Right cardiac atrium (tissue), 5 donors: ENCODE measurements around the gene BPGM. TPM values are rescaled to one million over a fixed set of nuclear protein-coding genes. Genes with fewer than 3 reads are reported as not detected.
"Not testable (repeated sequence)": the region's sequence is repeated elsewhere in the genome, so short reads cannot be mapped to it uniquely, and the experiment has no call there.

Experiments
- ATAC-seq, 2 donors: fragments of 200-7000 bp; cut with Tn5 transposase; one replicate each; pipeline versions ENCODE4 v1.8.0 to v1.9.1; 2020; ENCODE audit warnings: moderate library complexity in 2 of 2, mild to moderate bottlenecking in 1 of 2
- DNase-seq, 3 donors: peaks; one replicate each; pipeline ENCODE4 v3.0.0-alpha.2; 2020
- H3K27ac ChIP-seq: one replicate; pipeline ENCODE4 v1.5.1; 2013; ENCODE audit warnings: mild to moderate bottlenecking, low read length, control low read depth, moderate library complexity
- H3K27me3 ChIP-seq: one replicate; pipeline ENCODE4 v1.6.1; 2013; ENCODE audit not compliant: control insufficient read depth, insufficient read depth
- H3K4me1 ChIP-seq: one replicate; pipeline ENCODE4 v1.6.1; 2013; ENCODE audit warnings: low read length; ENCODE audit not compliant: control insufficient read depth, insufficient read depth
- H3K4me3 ChIP-seq: one replicate; pipeline ENCODE4 v1.5.1; 2013; ENCODE audit warnings: low read length, control low read depth
- H3K9me3 ChIP-seq: one replicate; pipeline ENCODE4 v1.6.1; 2013; ENCODE audit warnings: low read length; ENCODE audit not compliant: control insufficient read depth
- WGBS: extraction: QIAGEN DNeasy Blood & Tissue Kit; methylation state at CpG from one replicate; pipeline ENCODE4 v1.1.7; 2013; 5-methylcytosine and 5-hydroxymethylcytosine counted together
- intact Hi-C, 4 donors: fragments of 100-400 bp; cut with DNase I; formaldehyde crosslinking; loops; one replicate each; pipeline versions ENCODE4 v1.11.0 to v1.14.0; 2022 to 2023
- polyA plus RNA-seq: library from polyadenylated mRNA; stranded (reverse); fragments of 200-250 nt; gene quantifications from one replicate; pipeline ENCODE4 v1.2.3, GENCODE V29; 2013
- total RNA-seq, 4 donors: library from RNA; stranded (reverse); fragmentation: NEBNext Ultra II Directional; extraction: Animal tissue kit (Norgen Biotek cat#: 25700); gene quantifications; one replicate each; pipeline ENCODE4 v1.2.1, GENCODE V29; 2021
- donor health status: healthy with polysubstance abuse.
- donor health status: DM: no; HTN: yes; CAD: no.
- donor health status: DM: no; HTN: no; CAD: no.
- donor health status: DM: no; HTN: yes; CAD: no; lungs with severe emphysema.
- donor health status: DM: yes; HTN: yes; CAD: no.

Gene BPGM
- total and polyA plus RNA-seq, 5 donors = 12.9 to 18.2 (median 15.0) TPM

DNA sequence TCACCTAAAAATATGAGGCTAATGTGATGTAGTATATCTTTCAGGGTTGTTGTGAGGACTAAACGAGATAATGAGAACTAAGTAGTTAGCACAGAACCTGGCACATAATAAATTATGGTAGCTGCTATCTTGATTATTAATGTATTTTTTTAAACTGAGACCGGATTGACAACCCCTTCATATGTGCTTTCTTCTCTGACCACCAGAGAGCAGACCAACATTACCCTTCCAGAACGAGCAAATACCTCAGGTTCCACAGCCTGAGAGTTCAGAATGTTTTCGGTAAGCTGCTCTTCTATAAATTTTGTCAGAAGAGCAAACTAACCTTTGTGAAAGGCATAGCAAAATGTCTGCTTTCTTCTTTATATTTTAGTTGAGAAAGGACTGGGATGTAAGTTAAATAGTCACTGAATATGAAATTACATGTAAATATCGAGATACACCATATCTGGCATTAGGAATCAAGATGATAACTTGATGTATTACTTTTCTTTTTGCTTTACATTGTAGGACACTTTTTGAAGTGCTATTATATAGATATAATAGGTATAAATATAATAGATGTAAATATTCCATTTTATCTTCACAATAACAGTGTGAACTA, 13.6 kb upstream of the BPGM start:
- Histone ChIP-seq H3K4me1 (no peaks in the 10 kb centered on the region), H3K27ac (no peak overlapping the region), H3K9me3 (no peaks in the 10 kb centered on the region), H3K4me3 (no peak overlapping the region), H3K27me3 (no peaks in the 10 kb centered on the region)
- intact Hi-C loops = no loop called here
- 36% methylated on average over 5 of the region's 5 CpGs for WGBS
- ATAC-seq = no peak
- DNase-seq = no peak

DNA sequence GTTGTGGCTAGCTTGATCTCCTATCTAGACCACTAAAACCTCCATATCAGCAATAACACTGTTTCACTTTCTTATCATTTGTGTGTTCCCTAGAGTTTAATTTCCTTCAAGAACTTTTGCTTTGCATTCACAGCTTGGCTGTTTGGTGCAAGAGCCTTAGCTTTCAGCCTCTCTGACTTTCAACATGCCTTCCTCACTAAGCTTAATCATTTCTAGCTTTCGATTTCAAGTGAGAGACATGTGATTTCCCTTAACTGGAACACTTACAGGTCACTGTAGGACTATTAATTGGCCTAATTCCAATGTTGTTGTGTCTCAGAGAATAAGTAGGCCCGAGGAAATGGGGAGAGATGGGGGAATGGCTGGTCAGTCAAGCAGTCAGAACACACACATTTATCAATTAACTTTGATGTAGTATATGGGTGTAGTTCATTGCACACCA, 10.6 kb upstream of the BPGM start:
- Histone ChIP-seq H3K4me1 (no peaks in the 10 kb centered on the region), H3K4me3 (no peak overlapping the region), H3K27me3 (no peaks in the 10 kb centered on the region), H3K27ac (no peak overlapping the region), H3K9me3 (no peaks in the 10 kb centered on the region)
- DNase-seq (no peak), ATAC-seq (peak in 1 of 2 donors; percentile 47)
- intact Hi-C loops = no loop called here
- WGBS = 13% methylated on average over 2 of the region's 2 CpGs

DNA sequence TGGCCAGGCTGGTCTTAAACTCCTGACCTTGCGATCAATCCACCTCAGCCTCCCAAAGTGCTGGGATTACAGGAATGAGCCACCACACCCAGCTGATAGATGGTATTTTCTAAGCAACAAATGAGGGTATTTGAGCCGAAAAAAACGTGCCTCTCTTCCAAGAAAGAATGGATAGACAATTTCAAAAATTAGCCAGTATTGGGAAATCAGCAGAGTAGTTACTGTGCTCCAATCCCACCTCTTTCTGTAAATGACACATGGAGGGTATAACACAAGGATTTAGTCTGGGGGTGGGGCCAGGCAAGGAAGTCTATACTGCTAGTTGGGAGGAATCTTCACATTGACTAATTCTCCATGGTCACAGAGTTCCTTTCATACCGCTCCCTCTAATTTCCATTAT, 9.2 kb upstream of the BPGM start:
- H3K9me3 ChIP-seq = no peaks in the 10 kb centered on the region
- DNase-seq (no peak), ATAC-seq (no peak)
- 91% methylated on average over 4 of the region's 4 CpGs for WGBS
- no peaks in the 10 kb centered on the region for H3K4me1 ChIP-seq
- no peak overlapping the region for H3K27ac ChIP-seq
- intact Hi-C loops = no loop called here
- no peaks in the 10 kb centered on the region for H3K27me3 ChIP-seq
- H3K4me3 ChIP-seq = no peak overlapping the region

DNA sequence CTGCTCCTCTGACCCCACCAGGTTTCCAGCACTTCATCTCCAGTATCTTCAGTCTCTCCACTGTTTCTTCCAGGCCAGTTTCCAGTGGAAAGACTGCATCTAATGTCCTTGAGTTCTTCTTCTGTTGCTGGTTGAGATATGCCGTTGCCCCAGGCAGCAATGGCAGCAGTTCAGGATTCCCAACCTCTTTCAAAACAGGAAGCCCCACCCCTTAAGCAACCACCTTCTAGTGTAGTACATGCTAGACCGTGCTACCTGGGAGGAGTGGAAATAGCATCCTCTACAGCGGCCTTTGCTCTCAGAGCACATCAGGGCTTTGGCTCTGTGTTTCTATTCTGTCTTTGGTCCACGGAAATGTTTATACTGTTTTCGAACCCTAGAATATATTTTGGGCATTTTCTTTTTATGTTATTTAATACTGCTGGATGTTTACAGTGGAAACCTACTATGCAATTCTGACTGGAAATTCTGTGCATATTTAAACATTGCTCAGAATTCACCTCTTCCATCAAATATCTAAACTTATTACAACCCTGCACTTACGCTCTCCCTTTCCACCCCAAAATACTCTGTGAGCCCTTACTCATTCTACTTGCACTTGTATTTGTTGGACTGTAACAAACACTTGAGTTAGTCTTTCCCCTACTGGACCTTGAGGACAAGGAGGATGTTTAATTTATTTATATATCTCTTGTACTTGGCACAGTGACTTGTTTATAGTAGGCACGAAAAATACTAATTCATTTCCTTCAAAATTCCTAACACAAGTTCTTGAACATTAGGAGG, 8.5 kb upstream of the BPGM start:
- DNase-seq (peak in 1 of 3 donors; percentile 21), ATAC-seq (peak in 1 of 2 donors; percentile 64)
- H3K27me3 ChIP-seq = no peaks in the 10 kb centered on the region
- H3K9me3 ChIP-seq = no peaks in the 10 kb centered on the region
- 57% methylated on average over 7 of the region's 7 CpGs for WGBS
- H3K4me3 ChIP-seq = no peak overlapping the region
- no peaks in the 10 kb centered on the region for H3K4me1 ChIP-seq
- no peak overlapping the region for H3K27ac ChIP-seq
- intact Hi-C loops = no loop called here

DNA sequence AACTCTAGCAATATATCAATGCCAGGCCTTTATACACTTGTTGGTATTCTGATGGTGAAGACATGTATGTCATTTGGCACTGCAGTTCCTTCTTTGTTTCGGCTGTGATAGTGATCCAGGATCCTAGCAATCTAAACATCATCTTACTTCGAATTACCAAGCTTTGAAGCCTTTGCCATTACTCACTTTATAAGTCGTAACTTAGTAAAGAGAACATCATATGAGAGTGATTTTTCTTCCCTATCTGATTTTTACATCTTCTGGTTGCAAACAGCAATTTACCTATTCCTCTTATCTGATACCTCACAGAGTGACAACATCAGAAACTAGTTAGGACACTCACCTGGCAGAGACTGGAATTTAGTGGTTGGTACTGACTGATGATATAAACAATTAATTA, 7.6 kb upstream of the BPGM start:
- WGBS = 76% methylated on average over 3 of the region's 3 CpGs
- ATAC-seq (no peak), DNase-seq (no peak)
- no peaks in the 10 kb centered on the region for H3K4me1 ChIP-seq
- H3K27me3 ChIP-seq = no peaks in the 10 kb centered on the region
- intact Hi-C loops = no loop called here
- no peak overlapping the region for H3K4me3 ChIP-seq
- no peak overlapping the region for H3K27ac ChIP-seq
- H3K9me3 ChIP-seq = no peaks in the 10 kb centered on the region

DNA sequence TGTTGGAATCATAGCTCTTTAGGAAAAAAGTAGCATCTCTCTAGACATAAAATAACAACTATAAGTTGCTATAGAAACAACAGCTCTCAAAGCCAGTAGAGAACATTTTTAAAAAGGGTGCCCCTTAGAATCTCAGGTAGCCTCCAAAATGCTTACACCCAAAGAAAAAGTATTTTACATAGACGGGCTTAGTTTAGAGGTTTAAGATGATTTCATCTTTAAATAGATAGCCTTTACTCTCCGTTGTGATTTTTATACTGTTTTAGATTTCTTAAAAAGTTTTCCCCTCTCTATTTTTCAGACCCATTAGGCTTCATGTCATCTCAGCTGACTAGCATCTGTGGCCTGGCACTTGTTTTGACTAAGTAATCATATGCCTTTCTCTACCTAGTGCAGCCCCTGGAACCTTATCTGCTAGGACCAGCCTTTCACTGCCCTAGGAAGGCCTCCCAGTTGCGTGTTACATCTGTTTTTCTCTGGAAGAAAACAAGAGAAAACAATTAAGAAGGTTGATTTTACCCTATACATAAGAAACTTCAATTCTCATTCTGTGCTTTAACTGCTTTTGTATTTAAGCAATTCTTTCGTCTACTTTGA, 6.9 kb upstream of the BPGM start:
- no peak for ATAC-seq
- intact Hi-C loops = no loop called here
- H3K27me3 ChIP-seq = no peaks in the 10 kb centered on the region
- DNase-seq = no peak
- 79% methylated on average over 4 of the region's 4 CpGs for WGBS
- H3K27ac ChIP-seq = no peak overlapping the region
- H3K4me3 ChIP-seq = no peak overlapping the region
- H3K4me1 ChIP-seq = no peaks in the 10 kb centered on the region
- no peaks in the 10 kb centered on the region for H3K9me3 ChIP-seq

DNA sequence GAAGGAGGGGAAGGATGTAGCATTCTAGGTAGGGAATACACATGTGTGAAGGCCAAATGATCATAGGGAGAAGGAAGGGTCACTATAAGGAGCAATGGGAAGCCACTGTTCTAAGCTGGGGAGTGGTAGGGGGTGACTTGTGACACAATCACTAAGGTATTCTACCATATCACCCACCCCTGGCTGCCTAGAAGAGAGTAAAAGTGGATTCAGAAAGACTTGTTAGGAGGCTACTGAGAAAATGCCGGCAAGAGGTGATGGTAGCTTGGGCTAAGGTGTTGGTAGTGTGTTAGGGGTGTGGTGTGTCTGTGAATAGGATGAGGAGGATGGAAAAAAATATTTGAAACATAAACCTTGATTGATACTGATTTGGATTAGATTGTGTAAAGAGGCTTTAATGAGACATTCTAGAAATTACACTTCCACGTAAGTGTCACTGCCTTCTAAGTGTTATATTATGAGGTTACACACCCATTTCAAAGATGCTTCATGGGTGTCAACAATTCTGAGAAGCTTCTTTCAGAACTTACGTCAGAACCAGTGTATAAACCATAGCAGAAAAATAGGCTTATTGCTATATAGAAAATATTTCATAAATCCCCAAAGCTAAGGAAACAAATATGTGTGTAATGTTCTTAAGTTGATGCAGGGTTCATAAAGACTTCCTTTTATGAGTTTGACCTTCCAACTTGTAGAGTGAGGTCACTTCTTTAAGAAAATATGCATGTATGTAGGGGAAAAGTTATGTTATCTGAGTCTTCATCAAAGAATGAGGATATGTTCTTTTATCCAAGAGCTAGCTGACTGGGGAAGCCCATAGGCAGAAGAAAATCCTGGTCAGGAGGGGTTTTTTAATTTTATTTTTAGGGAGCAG, 5.6 kb upstream of the BPGM start:
- Histone ChIP-seq H3K4me3 (no peak overlapping the region), H3K27me3 (no peaks in the 10 kb centered on the region), H3K9me3 (no peaks in the 10 kb centered on the region), H3K4me1 (peaks cover 2% of the 10 kb centered on the region), H3K27ac (no peak overlapping the region)
- no peak for ATAC-seq
- intact Hi-C loops = no loop called here
- 80% methylated on average over 3 of the region's 3 CpGs for WGBS
- DNase-seq = no peak

DNA sequence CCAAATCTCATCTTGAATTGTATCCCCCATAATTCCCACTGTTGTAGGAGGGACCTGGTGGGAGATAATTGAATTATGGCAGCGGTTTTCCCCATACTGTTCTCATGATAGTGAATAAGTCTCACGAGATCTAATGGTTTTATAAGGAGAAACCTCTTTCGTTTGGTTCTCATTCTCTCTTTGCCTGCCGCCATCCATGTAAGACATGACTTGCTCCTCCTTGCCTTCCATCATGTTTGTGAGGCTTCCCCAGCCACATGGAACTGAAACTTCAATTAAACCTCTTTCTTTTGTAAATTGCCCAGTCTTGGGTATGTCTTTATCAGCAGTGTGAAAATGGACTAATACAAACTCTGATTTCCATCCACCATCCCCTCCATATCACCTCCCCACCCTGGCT, 4.7 kb upstream of the BPGM start:
- H3K27me3 ChIP-seq, intact Hi-C loops: not testable (repeated sequence)

DNA sequence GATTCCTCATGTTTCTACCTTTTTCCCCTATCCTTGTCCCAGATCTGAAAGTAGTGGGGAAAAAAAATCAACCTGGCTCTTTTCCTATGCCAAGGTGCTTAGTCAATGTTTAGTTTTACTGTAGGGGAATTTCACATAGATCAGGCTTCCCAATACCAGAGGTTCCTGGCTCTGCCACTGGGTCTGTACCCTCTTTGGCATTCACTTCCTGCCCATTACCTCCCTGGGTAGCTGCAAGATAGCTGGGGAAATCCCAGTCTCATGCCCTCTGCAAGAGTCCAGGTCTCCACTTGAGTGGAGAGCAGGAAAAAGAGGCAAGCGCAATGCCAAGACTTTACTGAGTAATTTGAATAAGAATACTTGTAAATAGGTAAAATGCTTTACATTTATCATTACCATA, 3.5 kb upstream of the BPGM start:
- Histone ChIP-seq H3K4me1 (peaks cover 2% of the 10 kb centered on the region), H3K9me3 (no peaks in the 10 kb centered on the region), H3K27me3 (no peaks in the 10 kb centered on the region), H3K4me3 (no peak overlapping the region), H3K27ac (no peak overlapping the region)
- ATAC-seq (no peak), DNase-seq (no peak)
- intact Hi-C loops = no loop called here
- WGBS = 84% methylated on average over 1 of the region's 1 CpG

More for the DNA sequence above, 4.7 kb upstream of the BPGM start:
- not testable (repeated sequence) for H3K4me3 ChIP-seq, H3K9me3 ChIP-seq, H3K27ac ChIP-seq, ATAC-seq, DNase-seq, H3K4me1 ChIP-seq
- WGBS = 81% methylated on average over 4 of the region's 4 CpGs

DNA sequence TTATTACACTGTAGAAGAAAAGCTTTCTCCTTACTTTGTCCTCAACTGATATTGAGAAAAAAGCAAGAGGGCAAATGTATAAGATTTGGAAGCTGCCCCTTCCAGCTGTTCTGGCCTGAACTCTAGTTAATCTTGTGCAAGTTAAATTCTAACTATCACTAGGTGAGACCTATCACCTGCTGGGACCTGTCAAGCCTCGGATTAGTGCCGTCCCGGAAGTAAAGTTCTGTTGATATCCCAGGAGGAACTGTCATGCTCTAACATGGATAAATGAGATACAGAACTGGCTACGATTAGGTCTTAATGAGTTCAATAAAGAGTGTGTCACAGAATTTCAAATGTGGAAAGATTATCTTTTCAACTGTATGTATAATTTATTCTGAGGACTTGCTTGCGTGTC, 1.2 kb upstream of the BPGM start:
- DNase-seq (no peak), ATAC-seq (no peak)
- peak overlapping the region; percentile 98 for H3K4me3 ChIP-seq
- H3K9me3 ChIP-seq = no peaks in the 10 kb centered on the region
- no peak overlapping the region for H3K27ac ChIP-seq
- 53% methylated on average over 5 of the region's 5 CpGs for WGBS
- H3K4me1 ChIP-seq = peaks cover 2% of the 10 kb centered on the region
- no peaks in the 10 kb centered on the region for H3K27me3 ChIP-seq
- intact Hi-C loops = no loop called here

DNA sequence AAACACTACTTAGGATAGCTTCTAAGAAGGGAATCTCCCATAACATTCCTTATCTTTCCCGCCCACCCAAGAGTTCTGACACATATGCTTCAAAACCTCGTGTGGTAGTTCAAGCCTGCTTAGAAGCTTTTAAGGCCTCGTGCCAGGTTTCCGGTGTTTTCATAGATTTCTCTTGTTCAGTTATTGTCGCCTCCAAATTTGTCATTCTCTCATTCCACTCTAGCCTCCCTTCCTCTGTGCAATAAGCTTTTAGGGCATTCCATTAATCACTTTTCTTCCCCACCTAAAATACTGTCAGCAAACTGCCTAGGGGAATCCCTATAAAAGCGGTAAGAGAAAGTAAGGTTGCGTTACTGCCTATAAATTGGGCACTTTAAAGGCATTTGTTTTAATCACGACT, 718 bp upstream of the BPGM start:
- H3K27me3 ChIP-seq = no peaks in the 10 kb centered on the region
- no peak for DNase-seq
- WGBS = 1% methylated on average over 8 of the region's 8 CpGs
- peak overlapping the region; percentile 70 for H3K27ac ChIP-seq
- H3K4me1 ChIP-seq = peaks cover 2% of the 10 kb centered on the region
- peak overlapping the region; percentile 98 for H3K4me3 ChIP-seq
- intact Hi-C loops = no loop called here
- no peaks in the 10 kb centered on the region for H3K9me3 ChIP-seq
- ATAC-seq = no peak
